HL-60 (cell line): ENCODE measurements around the gene CDCA4.

Experiments used
- DNase-seq, 2 experiments: peaks; one replicate each; pipeline ENCODE4 v3.0.0-alpha.2; 2010 to 2020; ENCODE audit warnings: low read depth in 1 of 2, low spot score in 1 of 2
- H3K27ac ChIP-seq: fragments of 250-450 bp; sonication (Bioruptor Pico); replicated peaks from 2 replicates; pipeline ENCODE4 v1.5.1; 2020; ENCODE audit warnings: mild to moderate bottlenecking, moderate library complexity
- H3K27me3 ChIP-seq: fragments of 250-450 bp; sonication (Bioruptor Pico); 2 replicates; pipeline ENCODE4 v1.5.1; 2021; ENCODE audit warnings: mild to moderate bottlenecking, moderate library complexity; ENCODE audit not compliant: insufficient read depth, poor library complexity, severe bottlenecking
- H3K4me3 ChIP-seq: replicated peaks from 2 replicates; pipeline ENCODE4 v1.5.1; 2011; ENCODE audit warnings: mild to moderate bottlenecking, control low read depth, low read length; ENCODE audit not compliant: insufficient read depth
- GABPA ChIP-seq: IDR thresholded peaks from 2 replicates; pipeline ENCODE4 v1.6.1; 2012; ENCODE audit warnings: low read depth
- POLR2AphosphoS5 ChIP-seq: IDR thresholded peaks from 2 replicates; pipeline ENCODE4 v1.6.1; 2012; ENCODE audit warnings: low read depth
- REST ChIP-seq: IDR thresholded peaks from 2 replicates; pipeline ENCODE4 v1.6.1; 2012; ENCODE audit warnings: low read depth; ENCODE audit not compliant: insufficient replicate concordance
- SPI1 ChIP-seq: IDR thresholded peaks from 2 replicates; pipeline ENCODE4 v1.6.1; 2012; ENCODE audit warnings: low read depth, mild to moderate bottlenecking, borderline replicate concordance
- TF ChIP-seq, protein P1 (sequence below): IDR thresholded peaks from one replicate; pipeline ENCODE4 v1.5.1; 2011; ENCODE audit warnings: low read length, control low read depth, inconsistent platforms; ENCODE audit not compliant: insufficient read depth

The CDCA4 gene

GRCh38 chr14:105055334-105055733 lies 34.5 kb upstream of the CDCA4 start:
- no peak overlapping the region for H3K27ac ChIP-seq
- TF ChIP-seq GABPA (no peak), SPI1 (no peak), POLR2AphosphoS5 (no peak), REST (no peak)
- TF ChIP-seq, protein P1, sequence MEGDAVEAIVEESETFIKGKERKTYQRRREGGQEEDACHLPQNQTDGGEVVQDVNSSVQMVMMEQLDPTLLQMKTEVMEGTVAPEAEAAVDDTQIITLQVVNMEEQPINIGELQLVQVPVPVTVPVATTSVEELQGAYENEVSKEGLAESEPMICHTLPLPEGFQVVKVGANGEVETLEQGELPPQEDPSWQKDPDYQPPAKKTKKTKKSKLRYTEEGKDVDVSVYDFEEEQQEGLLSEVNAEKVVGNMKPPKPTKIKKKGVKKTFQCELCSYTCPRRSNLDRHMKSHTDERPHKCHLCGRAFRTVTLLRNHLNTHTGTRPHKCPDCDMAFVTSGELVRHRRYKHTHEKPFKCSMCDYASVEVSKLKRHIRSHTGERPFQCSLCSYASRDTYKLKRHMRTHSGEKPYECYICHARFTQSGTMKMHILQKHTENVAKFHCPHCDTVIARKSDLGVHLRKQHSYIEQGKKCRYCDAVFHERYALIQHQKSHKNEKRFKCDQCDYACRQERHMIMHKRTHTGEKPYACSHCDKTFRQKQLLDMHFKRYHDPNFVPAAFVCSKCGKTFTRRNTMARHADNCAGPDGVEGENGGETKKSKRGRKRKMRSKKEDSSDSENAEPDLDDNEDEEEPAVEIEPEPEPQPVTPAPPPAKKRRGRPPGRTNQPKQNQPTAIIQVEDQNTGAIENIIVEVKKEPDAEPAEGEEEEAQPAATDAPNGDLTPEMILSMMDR = no peak
- no peak overlapping the region for H3K4me3 ChIP-seq
- no peak for DNase-seq
- no peaks in the 10 kb centered on the region for H3K27me3 ChIP-seq

- Histone ChIP-seq H3K27ac (no peak overlapping the region), H3K27me3 (no peaks in the 10 kb centered on the region), H3K4me3 (no peak overlapping the region)
- TF ChIP-seq, protein P1 = no peak
- no peak for DNase-seq
Measured at GRCh38 chr14:105053996-105054395, 33.1 kb upstream of the CDCA4 start.

- no peak for DNase-seq
- TF ChIP-seq SPI1 (no peak), REST (no peak), POLR2AphosphoS5 (no peak), GABPA (no peak)
- TF ChIP-seq, protein P1 = no peak
- H3K4me3 ChIP-seq = no peak overlapping the region
- no peak overlapping the region for H3K27ac ChIP-seq
- H3K27me3 ChIP-seq = no peaks in the 10 kb centered on the region
Measured at GRCh38 chr14:105053421-105053820, 32.5 kb upstream of the CDCA4 start.

DNA sequence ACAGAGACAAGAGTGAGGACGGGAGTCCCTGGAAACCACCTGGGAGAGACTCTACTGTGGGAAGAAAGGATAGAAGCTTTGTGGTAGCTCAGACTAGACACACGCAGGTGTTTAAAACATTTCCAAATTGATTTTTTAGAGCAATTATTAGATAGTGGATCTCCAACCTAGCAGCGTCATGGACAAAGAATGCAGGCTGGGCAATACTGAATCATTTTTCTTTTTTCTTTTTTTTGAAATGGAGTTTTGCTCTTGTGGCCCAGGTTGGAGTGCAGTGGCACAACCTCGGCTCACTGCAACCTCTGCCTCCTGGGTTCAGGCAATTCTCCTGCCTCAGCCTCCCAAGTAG lies 31.2 kb upstream of the CDCA4 start:
- H3K27me3 ChIP-seq = no peaks in the 10 kb centered on the region
- no peak overlapping the region for H3K27ac ChIP-seq
- no peak overlapping the region for H3K4me3 ChIP-seq
- no peak for TF ChIP-seq POLR2AphosphoS5
- no peak for TF ChIP-seq REST
- TF ChIP-seq GABPA = no peak
- TF ChIP-seq, protein P1 = no peak
- no peak for TF ChIP-seq SPI1
- DNase-seq = no peak
